Measurements from ENCODE around the gene PKNOX2. TPM values are rescaled to one million over a fixed set of nuclear protein-coding genes. Genes with fewer than 3 reads are reported as not detected.

The PKNOX2 gene
- total RNA-seq, 1 donor from 2014 or later, result not detected

- intact Hi-C loops (cut with micrococcal nuclease), result no loop called here
Measured at GRCh38 chr11:125306476-125306875, 141.9 kb downstream of the PKNOX2 start.

- intact Hi-C loops (cut with micrococcal nuclease), result no loop called here
Measured at GRCh38 chr11:125308246-125308645, 143.7 kb downstream of the PKNOX2 start.

GRCh38 chr11:125312391-125312790, 147.8 kb downstream of the PKNOX2 start:
- intact Hi-C loops (cut with micrococcal nuclease), result no loop called here

- intact Hi-C loops (cut with micrococcal nuclease), result no loop called here
Measured at GRCh38 chr11:125312812-125313211, 148.3 kb downstream of the PKNOX2 start.

GRCh38 chr11:125313271-125314219, 149.0 kb downstream of the PKNOX2 start:
- intact Hi-C loops (cut with micrococcal nuclease), result no loop called here

GRCh38 chr11:125314276-125315078, 149.9 kb downstream of the PKNOX2 start:
- intact Hi-C loops (cut with micrococcal nuclease), result no loop called here

- intact Hi-C loops (cut with micrococcal nuclease), result no loop called here
Measured at GRCh38 chr11:125315079-125315740, 150.7 kb downstream of the PKNOX2 start.

- intact Hi-C loops (cut with micrococcal nuclease), result no loop called here
Measured at GRCh38 chr11:125317416-125317815, 152.9 kb downstream of the PKNOX2 start.

- intact Hi-C loops (cut with micrococcal nuclease), result no loop called here
Measured at GRCh38 chr11:125319649-125320048, 155.1 kb downstream of the PKNOX2 start.

- intact Hi-C loops (cut with micrococcal nuclease), result no loop called here
Measured at GRCh38 chr11:125320347-125321076, 156.0 kb downstream of the PKNOX2 start.

- intact Hi-C loops (cut with micrococcal nuclease), result no loop called here
Measured at GRCh38 chr11:125322289-125322688, 157.7 kb downstream of the PKNOX2 start.

GRCh38 chr11:125325196-125325595, 160.6 kb downstream of the PKNOX2 start:
- intact Hi-C loops (cut with micrococcal nuclease), result no loop called here

GRCh38 chr11:125326126-125326525, 161.6 kb downstream of the PKNOX2 start:
- intact Hi-C loops (cut with micrococcal nuclease), result no loop called here

GRCh38 chr11:125327518-125328224, 163.1 kb downstream of the PKNOX2 start:
- intact Hi-C loops (cut with micrococcal nuclease), result no loop called here

GRCh38 chr11:125328225-125328580, 163.7 kb downstream of the PKNOX2 start:
- intact Hi-C loops (cut with micrococcal nuclease), result no loop called here

GRCh38 chr11:125329786-125330185, 165.2 kb downstream of the PKNOX2 start:
- intact Hi-C loops (cut with micrococcal nuclease), result no loop called here

GRCh38 chr11:125330462-125331325, 166.1 kb downstream of the PKNOX2 start:
- intact Hi-C loops (cut with micrococcal nuclease), result no loop called here

- intact Hi-C loops (cut with micrococcal nuclease), result no loop called here
Measured at GRCh38 chr11:125331357-125332035, 166.9 kb downstream of the PKNOX2 start.

- intact Hi-C loops (cut with micrococcal nuclease), result no loop called here
Measured at GRCh38 chr11:125332821-125333220, 168.3 kb downstream of the PKNOX2 start.

Measured in T-helper 1 cell treated with Interleukin-12 subunit alpha and Interleukin-12 subunit beta and Interleukin-4 antibody, amounts not matched to agents 30 ng/mL and 1 ng/mL, for 36 hours (primary cell).